C4-2B (cell line): ENCODE data around the gene KDM1B.

Experiments used
- H3K27ac ChIP-seq: fragments of 450-650 bp; 2 replicates; pipeline ENCODE4 v1.5.1; 2017
- ZFX ChIP-seq: fragments of 450-650 bp; IDR thresholded peaks from 2 replicates; pipeline ENCODE4 v1.6.1; 2017
- TF ChIP-seq, protein P1 (sequence below): fragments of 450-650 bp; conservative IDR thresholded peaks from 2 replicates; pipeline ENCODE4 v1.5.1; 2017; ENCODE audit warnings: mild to moderate bottlenecking

The KDM1B gene

GRCh38 chr6:18245642-18246041 lies 90.4 kb downstream of the KDM1B start:
- TF ChIP-seq ZFX, result no peak
- TF ChIP-seq, protein P1, sequence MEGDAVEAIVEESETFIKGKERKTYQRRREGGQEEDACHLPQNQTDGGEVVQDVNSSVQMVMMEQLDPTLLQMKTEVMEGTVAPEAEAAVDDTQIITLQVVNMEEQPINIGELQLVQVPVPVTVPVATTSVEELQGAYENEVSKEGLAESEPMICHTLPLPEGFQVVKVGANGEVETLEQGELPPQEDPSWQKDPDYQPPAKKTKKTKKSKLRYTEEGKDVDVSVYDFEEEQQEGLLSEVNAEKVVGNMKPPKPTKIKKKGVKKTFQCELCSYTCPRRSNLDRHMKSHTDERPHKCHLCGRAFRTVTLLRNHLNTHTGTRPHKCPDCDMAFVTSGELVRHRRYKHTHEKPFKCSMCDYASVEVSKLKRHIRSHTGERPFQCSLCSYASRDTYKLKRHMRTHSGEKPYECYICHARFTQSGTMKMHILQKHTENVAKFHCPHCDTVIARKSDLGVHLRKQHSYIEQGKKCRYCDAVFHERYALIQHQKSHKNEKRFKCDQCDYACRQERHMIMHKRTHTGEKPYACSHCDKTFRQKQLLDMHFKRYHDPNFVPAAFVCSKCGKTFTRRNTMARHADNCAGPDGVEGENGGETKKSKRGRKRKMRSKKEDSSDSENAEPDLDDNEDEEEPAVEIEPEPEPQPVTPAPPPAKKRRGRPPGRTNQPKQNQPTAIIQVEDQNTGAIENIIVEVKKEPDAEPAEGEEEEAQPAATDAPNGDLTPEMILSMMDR, result no peak
- H3K27ac ChIP-seq, result no peak overlapping the region

DNA sequence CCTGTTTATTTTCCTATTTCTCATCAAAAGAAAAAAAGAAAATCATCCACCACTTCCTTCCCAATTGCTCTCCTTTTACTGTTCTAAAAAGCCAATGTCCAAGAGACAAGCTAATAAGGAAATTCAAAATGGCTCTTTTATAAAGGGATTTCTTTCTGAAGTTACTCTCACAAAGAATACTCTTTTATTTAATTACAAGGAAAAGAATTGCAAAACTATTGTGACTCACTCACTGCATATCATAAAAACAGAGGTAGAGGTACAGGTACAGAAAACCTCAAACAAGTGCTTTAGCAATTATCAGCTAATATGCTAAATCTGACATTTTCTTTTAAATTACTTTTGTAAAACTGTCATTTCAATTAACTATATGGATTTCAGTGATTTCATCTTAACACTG lies 91.0 kb downstream of the KDM1B start:
- TF ChIP-seq, protein P1, result no peak
- no peak for TF ChIP-seq ZFX

DNA sequence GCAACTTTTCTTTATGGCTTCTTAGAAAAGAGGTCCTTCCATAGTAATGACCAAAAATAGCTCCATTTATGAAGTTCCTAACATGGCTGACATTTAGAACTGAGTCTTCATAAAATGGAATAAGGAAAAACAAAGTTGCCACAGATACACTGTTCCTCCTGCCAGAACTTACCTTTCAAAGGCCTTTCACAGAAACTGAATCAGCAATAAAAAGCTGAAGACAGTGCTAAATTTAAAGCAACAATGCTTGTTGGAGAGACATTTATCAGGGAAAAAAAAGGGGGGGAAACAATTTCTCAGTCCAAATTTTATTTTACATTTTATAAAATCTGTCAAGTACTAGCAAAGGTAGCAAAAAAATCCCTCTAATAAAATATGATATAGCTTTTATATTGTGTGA lies 91.8 kb downstream of the KDM1B start:
- TF ChIP-seq ZFX, result no peak
- TF ChIP-seq, protein P1, result no peak
- no peak overlapping the region for H3K27ac ChIP-seq

More for the DNA sequence above, 91.0 kb downstream of the KDM1B start:
- no peak overlapping the region for H3K27ac ChIP-seq

DNA sequence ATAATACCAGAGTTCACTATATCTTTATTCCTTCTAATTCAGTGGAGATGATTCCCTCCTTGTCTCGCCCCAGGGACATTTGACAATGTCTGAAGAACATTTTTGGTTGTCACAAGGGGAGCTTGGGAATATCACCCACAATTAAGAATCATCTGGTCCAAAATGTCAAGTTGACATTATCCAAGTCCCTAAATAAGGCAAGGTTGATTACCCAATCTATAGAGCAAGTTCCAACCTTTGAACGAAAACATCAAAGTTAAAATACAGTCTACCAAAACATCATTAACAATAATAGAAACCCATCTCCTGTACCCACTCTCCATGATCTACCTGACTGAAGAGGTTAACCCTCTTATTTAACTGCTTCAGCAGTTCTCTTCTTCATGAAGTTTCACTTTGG lies 93.5 kb downstream of the KDM1B start:
- H3K27ac ChIP-seq, result no peak overlapping the region
- TF ChIP-seq, protein P1, result no peak
- TF ChIP-seq ZFX, result no peak

DNA sequence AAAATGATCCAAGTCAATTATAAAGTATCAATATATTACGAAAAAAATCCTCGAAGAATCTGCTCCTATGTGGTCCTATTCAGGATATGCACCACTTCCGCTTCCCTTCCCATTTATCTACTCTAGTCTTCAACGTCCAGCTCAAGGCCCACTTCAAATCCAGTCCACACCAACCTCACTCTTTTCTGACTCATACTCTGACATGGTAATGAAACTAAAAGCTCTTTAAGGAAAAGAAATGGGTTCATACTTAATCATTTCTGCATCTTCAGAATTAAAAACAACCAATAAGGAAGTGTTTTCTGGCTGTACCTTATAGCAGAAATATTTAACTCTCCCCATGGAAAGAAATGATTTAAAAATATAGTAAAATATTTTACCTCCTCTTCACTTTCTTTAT lies 94.0 kb downstream of the KDM1B start:
- TF ChIP-seq ZFX, result no peak
- TF ChIP-seq, protein P1, result no peak
- no peak overlapping the region for H3K27ac ChIP-seq

- TF ChIP-seq, protein P1, result no peak
- TF ChIP-seq ZFX, result no peak
- no peak overlapping the region for H3K27ac ChIP-seq
Measured at GRCh38 chr6:18253635-18254034, 98.4 kb downstream of the KDM1B start.

GRCh38 chr6:18254793-18255192 lies 99.6 kb downstream of the KDM1B start:
- TF ChIP-seq, protein P1, result no peak
- no peak for TF ChIP-seq ZFX

More at GRCh38 chr6:18254793-18255192, 99.6 kb downstream of the KDM1B start:
- no peak overlapping the region for H3K27ac ChIP-seq
